Psoas muscle (tissue), 8 donors: ENCODE measurements around the gene E2F6. TPM values are rescaled to one million over a fixed set of nuclear protein-coding genes. Genes with fewer than 3 reads are reported as not detected.
A peak's percentile ranks its signal among the peaks of the same experiment; 100 is the strongest.

Experiments
- ATAC-seq, 4 donors: fragments of 200-7000 bp; cut with Tn5 transposase; one replicate each; pipeline ENCODE4 v1.9.1; 2020; ENCODE audit warnings: moderate library complexity in 3 of 4, mild to moderate bottlenecking in 2 of 4
- DNase-seq, 2 donors: peaks; one replicate each; pipeline ENCODE4 v3.0.0-alpha.2; 2020
- H3K27ac ChIP-seq: fragments of 200-600 bp; one replicate; pipeline ENCODE4 v1.8.0; 2022
- H3K27me3 ChIP-seq, 3 donors: fragments of 200-600 bp in 1 of 3; one replicate each; pipeline versions ENCODE4 v1.6.1 to v1.8.0; 2013 to 2022; ENCODE audit warnings: low read length in 2 of 3, mild to moderate bottlenecking in 2 of 3, moderate library complexity in 1 of 3; ENCODE audit not compliant: insufficient read depth in 3 of 3
- H3K36me3 ChIP-seq, 2 donors: fragments of 200-600 bp in 1 of 2; one replicate each; pipeline versions ENCODE4 v1.6.1 to v1.8.0; 2013 to 2022; ENCODE audit warnings: low read depth in 1 of 2, mild to moderate bottlenecking in 1 of 2, moderate library complexity in 1 of 2; ENCODE audit not compliant: insufficient read depth in 1 of 2
- H3K4me1 ChIP-seq: fragments of 200-600 bp; one replicate; pipeline ENCODE4 v1.8.0; 2022
- H3K4me3 ChIP-seq: fragments of 200-600 bp; one replicate; pipeline ENCODE4 v1.8.0; 2022; ENCODE audit warnings: mild to moderate bottlenecking
- H3K9me3 ChIP-seq: fragments of 200-600 bp; one replicate; pipeline ENCODE4 v1.8.0; 2022
- CTCF ChIP-seq: fragments of 200-600 bp; IDR thresholded peaks from one replicate; pipeline ENCODE4 v1.8.0; 2022; ENCODE audit warnings: antibody characterized with exemption
- WGBS, 3 donors: extraction: QIAGEN DNeasy Blood & Tissue Kit; methylation state at CpG; one replicate each; pipeline versions ENCODE4 v1.1.6 to v1.1.7; 2013; 5-methylcytosine and 5-hydroxymethylcytosine counted together
- intact Hi-C, 2 donors: fragments of 100-400 bp; cut with DNase I; formaldehyde crosslinking; loops; one replicate each; pipeline versions ENCODE4 v1.11.0 to v1.14.2; 2022
- polyA plus RNA-seq, 3 donors: library from polyadenylated mRNA; stranded (reverse); fragments of 200-250 nt; gene quantifications; one replicate each; pipeline ENCODE4 v1.2.3, GENCODE V29; 2013
- total RNA-seq, 4 donors: library from RNA; stranded (reverse); fragmentation: NEBNext Ultra II Directional in 2 of 4; extraction: Animal tissue kit (Norgen Biotek cat#: 25700) in 2 of 4; gene quantifications; one replicate each; pipeline versions ENCODE4 v1.2.1 to v1.2.4, GENCODE V29; 2021 to 2023
- donor health status: healthy with polysubstance abuse.
- donor health status: DM: no; HTN: no; CAD: no; lungs with moderate emphysema.
- donor health status: Bipolar disorder and iron deficiency.
- donor health status: healthy.
- donor health status: DM: yes; HTN: yes; CAD: no.
- donor health status: DM: no; HTN: no; CAD: no.
- donor health status: DM: no; HTN: no; CAD: no.
- donor health status: DM: yes; HTN: yes; CAD: no.

The E2F6 gene
- total and polyA plus RNA-seq, 7 donors: 19.5 to 56.4 (median 31.3) TPM

- WGBS, 3 donors: 79 to 87% (median 82%) methylated on average over 12 of the region's 12 CpGs
- no peak for ATAC-seq
- TF ChIP-seq CTCF: no peak
These were observed 51.4 kb downstream of the E2F6 start for GRCh38 chr2:11414372-11415124.

GRCh38 chr2:11412449-11412810, 53.5 kb downstream of the E2F6 start:
- H3K36me3 ChIP-seq: no peaks in the 10 kb centered on the region
- TF ChIP-seq CTCF: no peak
- H3K4me1 ChIP-seq: peaks cover 34% of the 10 kb centered on the region
- ATAC-seq (no peak), DNase-seq (no peak)
- peak overlapping the region; percentile 62 for H3K4me3 ChIP-seq
- 83 to 91% (median 86%) methylated on average over 5 of the region's 5 CpGs for WGBS, 3 donors
- no peaks in the 10 kb centered on the region for H3K27me3 ChIP-seq
- no peaks in the 10 kb centered on the region for H3K9me3 ChIP-seq
- no peak overlapping the region for H3K27ac ChIP-seq
- intact Hi-C loops: loop anchor here (1.0 to 5.0 kb wide), 4 partner anchors 70 to 280 kb away; partner anchors contain the start of gene ROCK2 (in 1 of the 2)

More at GRCh38 chr2:11414372-11415124, 51.4 kb downstream of the E2F6 start:
- no peak for DNase-seq
- Histone ChIP-seq H3K27me3 (no peaks in the 10 kb centered on the region), H3K9me3 (no peaks in the 10 kb centered on the region), H3K4me3 (no peak overlapping the region), H3K27ac (no peak overlapping the region), H3K36me3 (no peaks in the 10 kb centered on the region), H3K4me1 (peaks cover 18% of the 10 kb centered on the region)
- intact Hi-C loops: loop anchor here in 1 of 2 donors (5.0 kb wide), 1 partner anchor 72 kb away; the partner anchor contains the start of gene ROCK2

GRCh38 chr2:11411768-11412448, 54.1 kb downstream of the E2F6 start:
- H3K27ac ChIP-seq: no peak overlapping the region
- H3K4me3 ChIP-seq: peak overlapping the region; percentile 62
- intact Hi-C loops: loop anchor here (1.0 to 5.0 kb wide), 5 partner anchors 69 to 280 kb away; partner anchors contain the start of gene ROCK2 (in 1 of the 2)
- H3K36me3 ChIP-seq: no peaks in the 10 kb centered on the region
- peak; percentile 83 for TF ChIP-seq CTCF
- no peaks in the 10 kb centered on the region for H3K27me3 ChIP-seq
- 27 to 30% (median 29%) methylated on average over 11 of the region's 11 CpGs for WGBS, 3 donors
- peak in 2 of 4 donors; percentile 65 to 76 for ATAC-seq
- peaks cover 39% of the 10 kb centered on the region for H3K4me1 ChIP-seq
- H3K9me3 ChIP-seq: no peaks in the 10 kb centered on the region
- DNase-seq: no peak

- Histone ChIP-seq H3K4me1 (peaks cover 41% of the 10 kb centered on the region), H3K27ac (no peak overlapping the region), H3K36me3 (no peaks in the 10 kb centered on the region), H3K9me3 (no peaks in the 10 kb centered on the region), H3K27me3 (no peaks in the 10 kb centered on the region), H3K4me3 (peak overlapping the region; percentile 62)
- ATAC-seq (no peak), DNase-seq (no peak)
- intact Hi-C loops: loop anchor here in 1 of 2 donors (2.0 to 5.0 kb wide), 2 partner anchors 69 to 174 kb away; partner anchors contain the start of gene ROCK2
- 83 to 96% (median 86%) methylated on average over 1 of the region's 1 CpG for WGBS, 3 donors
- TF ChIP-seq CTCF: no peak
These were observed 54.7 kb downstream of the E2F6 start for GRCh38 chr2:11411244-11411643.
